Activated CD4-positive, alpha-beta T cell treated with anti-CD3 and anti-CD28 coated beads for 4 hours (primary cell): ENCODE results near the gene LRP1B.
"Not testable (repeated sequence)": the region's sequence is repeated elsewhere in the genome, so short reads cannot be mapped to it uniquely, and the experiment has no call there.

Source experiments
- DNase-seq, 2 donors: peaks; one replicate each; pipeline ENCODE4 v3.0.0-alpha.2; 2020

LRP1B gene

GRCh38 chr2:140975237-140975636 lies 1155.6 kb downstream of the LRP1B start:
- DNase-seq = no peak

GRCh38 chr2:140972724-140973123 lies 1158.1 kb downstream of the LRP1B start:
- DNase-seq = no peak

GRCh38 chr2:140964324-140964723 lies 1166.5 kb downstream of the LRP1B start:
- DNase-seq = not testable (repeated sequence)

- DNase-seq = no peak
Measured at GRCh38 chr2:140949932-140950331, 1180.9 kb downstream of the LRP1B start.

- no peak for DNase-seq
Measured at GRCh38 chr2:140947236-140947635, 1183.6 kb downstream of the LRP1B start.

- no peak for DNase-seq
Measured at GRCh38 chr2:140943867-140944266, 1186.9 kb downstream of the LRP1B start.

GRCh38 chr2:140942284-140942683 lies 1188.5 kb downstream of the LRP1B start:
- no peak for DNase-seq

- DNase-seq = no peak
Measured at GRCh38 chr2:140929849-140930248, 1201.0 kb downstream of the LRP1B start.

GRCh38 chr2:140918426-140918825 lies 1212.4 kb downstream of the LRP1B start:
- no peak for DNase-seq

GRCh38 chr2:140916410-140916809 lies 1214.4 kb downstream of the LRP1B start:
- no peak for DNase-seq

GRCh38 chr2:140910683-140911082 lies 1220.1 kb downstream of the LRP1B start:
- no peak for DNase-seq

GRCh38 chr2:140905083-140905781 lies 1225.6 kb downstream of the LRP1B start:
- DNase-seq = no peak

GRCh38 chr2:140895378-140895777 lies 1235.4 kb downstream of the LRP1B start:
- DNase-seq = no peak

- no peak for DNase-seq
Measured at GRCh38 chr2:140893685-140894084, 1237.1 kb downstream of the LRP1B start.

- no peak for DNase-seq
Measured at GRCh38 chr2:140892911-140893637, 1237.7 kb downstream of the LRP1B start.

GRCh38 chr2:140892436-140892835 lies 1238.4 kb downstream of the LRP1B start:
- DNase-seq = no peak

GRCh38 chr2:140891614-140892212 lies 1239.1 kb downstream of the LRP1B start:
- DNase-seq = no peak

- DNase-seq = no peak
Measured at GRCh38 chr2:140882671-140883620, 1247.9 kb downstream of the LRP1B start.

- no peak for DNase-seq
Measured at GRCh38 chr2:140880573-140880972, 1250.2 kb downstream of the LRP1B start.

GRCh38 chr2:140876015-140876414 lies 1254.8 kb downstream of the LRP1B start:
- no peak for DNase-seq

GRCh38 chr2:140873915-140874531 lies 1256.8 kb downstream of the LRP1B start:
- DNase-seq = no peak

- no peak for DNase-seq
Measured at GRCh38 chr2:140869925-140870324, 1260.9 kb downstream of the LRP1B start.
